CD4-positive, CD25-positive, alpha-beta regulatory T cell (primary cell): ENCODE data around the gene DENND1A. TPM values are rescaled to one million over a fixed set of nuclear protein-coding genes. Genes with fewer than 3 reads are reported as not detected.
"Not testable (repeated sequence)": the region's sequence is repeated elsewhere in the genome, so short reads cannot be mapped to it uniquely, and the experiment has no call there.

Experiments used
- ATAC-seq, 2 donors: fragments of 150-1000 bp; cut with Tn5 transposase; one replicate each; pipeline ENCODE4 v1.10.0; 2021; ENCODE audit warnings: low read depth in 2 of 2, moderate number of reproducible peaks in 2 of 2, moderate library complexity in 1 of 2
- DNase-seq, 3 donors: peaks; one replicate each; pipeline versions ENCODE4 v3.0.0 to v3.0.0-alpha.2; 2012 to 2022; ENCODE audit warnings: mixed read lengths in 1 of 3
- H3K27ac ChIP-seq: one replicate; pipeline ENCODE4 v1.7.0; 2013; ENCODE audit warnings: mild to moderate bottlenecking, low read length; ENCODE audit not compliant: insufficient read depth, poor library complexity, severe bottlenecking
- H3K27me3 ChIP-seq: one replicate; pipeline ENCODE4 v1.7.0; 2013; ENCODE audit warnings: low read length; ENCODE audit not compliant: control insufficient read depth, insufficient read depth
- H3K36me3 ChIP-seq: one replicate; pipeline ENCODE4 v1.7.0; 2013; ENCODE audit warnings: mild to moderate bottlenecking, low read length, moderate library complexity; ENCODE audit not compliant: control insufficient read depth, insufficient read depth
- H3K4me1 ChIP-seq: 2 replicates; pipeline ENCODE4 v1.7.0; 2013; ENCODE audit warnings: mild to moderate bottlenecking, low read length; ENCODE audit not compliant: insufficient read depth, control insufficient read depth, poor library complexity, severe bottlenecking
- H3K4me3 ChIP-seq: one replicate; pipeline ENCODE4 v1.7.0; 2013; ENCODE audit warnings: low read depth, mild to moderate bottlenecking, low read length, moderate library complexity
- H3K9me3 ChIP-seq, 2 experiments: 1 replicate in 1 of 2; 2 replicates in 1 of 2; pipeline ENCODE4 v1.7.0; 2013; ENCODE audit warnings: low read length in 2 of 2, mild to moderate bottlenecking in 1 of 2, moderate library complexity in 1 of 2; ENCODE audit not compliant: control insufficient read depth in 2 of 2
- H3K27ac Mint-ChIP-seq, 3 donors: one replicate each; pipeline ENCODE4 v1.8.0; 2020 to 2022; ENCODE audit warnings: mild to moderate bottlenecking in 3 of 3, mixed read lengths in 3 of 3, moderate library complexity in 2 of 3
- H3K27me3 Mint-ChIP-seq: one replicate; pipeline ENCODE4 v1.8.0; 2022; ENCODE audit warnings: mild to moderate bottlenecking, mixed read lengths
- H3K36me3 Mint-ChIP-seq: one replicate; pipeline ENCODE4 v1.8.0; 2020; ENCODE audit warnings: mixed read lengths
- H3K4me1 Mint-ChIP-seq, 4 donors: one replicate each; pipeline ENCODE4 v1.8.0; 2020 to 2022; ENCODE audit warnings: mixed read lengths in 4 of 4, mild to moderate bottlenecking in 1 of 4
- H3K4me3 Mint-ChIP-seq, 4 donors: one replicate each; pipeline ENCODE4 v1.8.0; 2020 to 2022; ENCODE audit warnings: mild to moderate bottlenecking in 4 of 4, mixed read lengths in 4 of 4, moderate library complexity in 3 of 4
- H3K9me3 Mint-ChIP-seq, 7 donors: one replicate each; pipeline ENCODE4 v1.8.0; 2020 to 2022; ENCODE audit warnings: mixed read lengths in 7 of 7, mild to moderate bottlenecking in 3 of 7, moderate library complexity in 2 of 7
- polyA plus RNA-seq, 4 donors: library from polyadenylated mRNA; unstranded; fragments of 300-500 nt; fragmentation: Illumina TruSeq; gene quantifications; one replicate each; pipeline ENCODE4 v1.2.3, GENCODE V29; 2021
- total RNA-seq: library from RNA; stranded (reverse); gene quantifications from one replicate; pipeline ENCODE4 v1.2.3, GENCODE V29; 2022

The DENND1A gene
- total and polyA plus RNA-seq, 5 donors from 2014 or later: 3.5 to 21.8 (median 4.7) TPM

GRCh38 chr9:123945532-123945931 is 15.6 kb upstream of the DENND1A start:
- no peak for ATAC-seq
- H3K36me3 Mint-ChIP-seq: no peaks in the 10 kb centered on the region
- no peaks in the 10 kb centered on the region for H3K9me3 ChIP-seq

GRCh38 chr9:123944464-123944863 is 14.5 kb upstream of the DENND1A start:
- not testable (repeated sequence) for H3K27ac Mint-ChIP-seq, H3K4me1 Mint-ChIP-seq, H3K9me3 Mint-ChIP-seq, H3K9me3 ChIP-seq, H3K36me3 Mint-ChIP-seq, H3K4me1 ChIP-seq, H3K4me3 ChIP-seq, ATAC-seq, H3K36me3 ChIP-seq, H3K27ac ChIP-seq, H3K27me3 ChIP-seq, H3K4me3 Mint-ChIP-seq, DNase-seq
- H3K27me3 Mint-ChIP-seq: peaks cover 12% of the 10 kb centered on the region

More at GRCh38 chr9:123945532-123945931, 15.6 kb upstream of the DENND1A start:
- no peak overlapping the region for H3K27ac ChIP-seq
- no peak for DNase-seq
- Mint-ChIP-seq H3K9me3 (peaks cover 0 to 2% (median 0%) of the 10 kb centered on the region in 7 donors), H3K4me1 (no peaks in the 10 kb centered on the region), H3K27ac (no peak overlapping the region), H3K27me3 (peaks cover 12% of the 10 kb centered on the region), H3K4me3 (no peak overlapping the region)
- no peak overlapping the region for H3K4me3 ChIP-seq
- H3K4me1 ChIP-seq: no peaks in the 10 kb centered on the region
- H3K36me3 ChIP-seq: no peaks in the 10 kb centered on the region
- H3K27me3 ChIP-seq: no peaks in the 10 kb centered on the region

GRCh38 chr9:123943671-123944070 is 13.7 kb upstream of the DENND1A start:
- Histone ChIP-seq H3K4me1 (no peaks in the 10 kb centered on the region), H3K27me3 (peaks cover 4% of the 10 kb centered on the region), H3K4me3 (no peak overlapping the region), H3K27ac (no peak overlapping the region), H3K9me3 (no peaks in the 10 kb centered on the region), H3K36me3 (no peaks in the 10 kb centered on the region)
- ATAC-seq: no peak
- Mint-ChIP-seq H3K27me3 (peaks cover 12% of the 10 kb centered on the region), H3K36me3 (no peaks in the 10 kb centered on the region), H3K27ac (no peak overlapping the region), H3K9me3 (peaks cover 0 to 2% (median 0%) of the 10 kb centered on the region in 7 donors), H3K4me1 (no peaks in the 10 kb centered on the region), H3K4me3 (no peak overlapping the region)
- no peak for DNase-seq

DNA sequence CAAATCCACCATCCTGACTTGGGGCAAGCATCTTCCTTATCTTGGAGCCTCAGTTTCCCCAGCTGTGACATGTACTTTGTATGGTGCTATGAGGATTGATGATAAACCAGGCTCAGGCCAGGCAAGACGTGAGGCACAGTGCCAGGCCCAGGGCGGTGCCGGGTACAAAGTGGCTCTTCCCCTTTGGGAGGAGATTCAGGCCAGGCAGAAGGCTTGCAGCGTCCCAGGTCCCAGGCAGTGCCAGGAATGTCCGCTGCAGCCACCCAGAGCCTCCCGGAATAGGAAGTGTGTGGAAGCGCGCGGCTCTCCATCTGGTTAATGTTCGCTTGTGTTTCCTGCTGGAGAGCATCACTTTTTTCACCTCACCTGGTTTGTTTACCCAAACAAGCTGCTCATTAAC is 12.6 kb upstream of the DENND1A start:
- Histone ChIP-seq H3K36me3 (no peaks in the 10 kb centered on the region), H3K27me3 (peaks cover 5% of the 10 kb centered on the region), H3K4me3 (no peak overlapping the region), H3K27ac (no peak overlapping the region), H3K4me1 (no peaks in the 10 kb centered on the region), H3K9me3 (no peaks in the 10 kb centered on the region)
- DNase-seq (no peak), ATAC-seq (no peak)
- Mint-ChIP-seq H3K27ac (no peak overlapping the region), H3K27me3 (peaks cover 12% of the 10 kb centered on the region), H3K4me3 (no peak overlapping the region), H3K36me3 (no peaks in the 10 kb centered on the region), H3K4me1 (no peaks in the 10 kb centered on the region), H3K9me3 (peaks cover 0 to 2% (median 0%) of the 10 kb centered on the region in 7 donors)

DNA sequence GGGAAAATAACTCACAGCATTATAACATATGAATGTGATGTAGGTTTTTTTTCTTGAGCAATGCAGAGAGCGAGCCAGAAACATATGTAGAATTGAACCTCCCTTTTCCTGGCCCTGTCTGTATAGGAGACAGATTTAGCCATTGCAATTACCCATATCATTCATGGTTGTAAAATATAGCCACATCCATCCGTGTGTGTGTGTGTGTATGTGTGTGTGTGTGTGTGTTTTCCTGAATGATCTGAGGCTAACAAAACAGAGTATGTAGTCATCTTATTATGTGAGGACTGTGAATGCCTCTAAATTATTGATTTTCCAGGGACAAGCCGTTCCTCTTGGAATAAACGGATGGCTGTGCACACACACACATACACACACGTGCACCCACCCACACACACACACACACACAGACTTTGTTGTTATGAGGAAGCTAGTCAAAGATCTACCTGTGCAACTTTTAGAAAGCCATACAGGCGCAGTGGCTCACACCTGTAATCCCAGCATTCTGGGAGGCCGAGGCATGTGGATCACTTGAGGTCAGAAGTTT is 11.7 kb upstream of the DENND1A start:
- Histone ChIP-seq H3K27me3 (peaks cover 5% of the 10 kb centered on the region), H3K36me3 (no peaks in the 10 kb centered on the region), H3K27ac (no peak overlapping the region), H3K9me3 (no peaks in the 10 kb centered on the region), H3K4me1 (no peaks in the 10 kb centered on the region), H3K4me3 (no peak overlapping the region)
- DNase-seq (no peak), ATAC-seq (no peak)
- H3K36me3 Mint-ChIP-seq: peaks cover 2% of the 10 kb centered on the region
- no peak overlapping the region for H3K4me3 Mint-ChIP-seq
- H3K4me1 Mint-ChIP-seq: no peaks in the 10 kb centered on the region
- no peak overlapping the region for H3K27ac Mint-ChIP-seq
- H3K27me3 Mint-ChIP-seq: peaks cover 6% of the 10 kb centered on the region
- peaks cover 0 to 3% (median 0%) of the 10 kb centered on the region in 7 donors for H3K9me3 Mint-ChIP-seq

- ATAC-seq (no peak), DNase-seq (no peak)
- H3K4me1 ChIP-seq: no peaks in the 10 kb centered on the region
- H3K27me3 Mint-ChIP-seq: peaks cover 6% of the 10 kb centered on the region
- H3K27ac Mint-ChIP-seq: no peak overlapping the region
- no peaks in the 10 kb centered on the region for H3K9me3 ChIP-seq
- no peaks in the 10 kb centered on the region for H3K4me1 Mint-ChIP-seq
- peaks cover 5% of the 10 kb centered on the region for H3K36me3 Mint-ChIP-seq
- peaks cover 0 to 6% (median 0%) of the 10 kb centered on the region in 7 donors for H3K9me3 Mint-ChIP-seq
- H3K4me3 Mint-ChIP-seq: no peak overlapping the region
- H3K4me3 ChIP-seq: no peak overlapping the region
- no peak overlapping the region for H3K27ac ChIP-seq
- peaks cover 8% of the 10 kb centered on the region for H3K27me3 ChIP-seq
- no peaks in the 10 kb centered on the region for H3K36me3 ChIP-seq
Measured at GRCh38 chr9:123940721-123941523, 11.0 kb upstream of the DENND1A start.

- Mint-ChIP-seq H3K4me1 (no peaks in the 10 kb centered on the region), H3K36me3 (peaks cover 5% of the 10 kb centered on the region), H3K27ac (no peak overlapping the region), H3K4me3 (no peak overlapping the region), H3K27me3 (peaks cover 13% of the 10 kb centered on the region), H3K9me3 (peaks cover 0 to 6% (median 0%) of the 10 kb centered on the region in 7 donors)
- ATAC-seq (no peak), DNase-seq (no peak)
- no peaks in the 10 kb centered on the region for H3K36me3 ChIP-seq
- no peaks in the 10 kb centered on the region for H3K4me1 ChIP-seq
- no peaks in the 10 kb centered on the region for H3K9me3 ChIP-seq
- H3K4me3 ChIP-seq: no peak overlapping the region
- H3K27me3 ChIP-seq: peaks cover 8% of the 10 kb centered on the region
- H3K27ac ChIP-seq: no peak overlapping the region
Measured at GRCh38 chr9:123938401-123938800, 8.5 kb upstream of the DENND1A start.

DNA sequence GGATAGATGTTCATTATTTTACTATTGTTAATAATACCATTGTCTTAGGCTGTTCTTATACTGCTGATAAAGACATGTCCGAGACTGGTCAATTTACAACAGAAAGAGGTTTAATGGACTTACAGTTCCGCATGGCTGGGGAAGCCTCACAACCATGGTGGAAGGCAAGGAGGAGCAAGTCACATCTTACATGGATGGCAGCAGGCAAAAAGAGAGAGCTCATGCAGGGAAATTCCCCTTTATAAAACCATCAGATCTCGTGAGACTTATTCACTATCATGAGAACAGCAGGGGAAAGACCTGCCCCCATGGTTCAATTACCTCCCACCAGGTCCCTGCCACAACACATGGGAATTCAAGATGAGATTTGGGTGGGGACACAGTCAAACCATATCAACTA is 6.6 kb upstream of the DENND1A start:
- not testable (repeated sequence) for H3K27me3 ChIP-seq, H3K27ac Mint-ChIP-seq, H3K4me3 Mint-ChIP-seq, H3K4me1 Mint-ChIP-seq, H3K36me3 ChIP-seq, H3K4me3 ChIP-seq, H3K9me3 ChIP-seq, H3K36me3 Mint-ChIP-seq, ATAC-seq, H3K27ac ChIP-seq, H3K27me3 Mint-ChIP-seq, H3K9me3 Mint-ChIP-seq, DNase-seq, H3K4me1 ChIP-seq
